ENCODE results near the gene KCNN3. TPM values are rescaled to one million over a fixed set of nuclear protein-coding genes. Genes with fewer than 3 reads are reported as not detected.

Gene KCNN3
- total RNA-seq, 1 experiment from 2014 or later, result 1.3 TPM

DNA sequence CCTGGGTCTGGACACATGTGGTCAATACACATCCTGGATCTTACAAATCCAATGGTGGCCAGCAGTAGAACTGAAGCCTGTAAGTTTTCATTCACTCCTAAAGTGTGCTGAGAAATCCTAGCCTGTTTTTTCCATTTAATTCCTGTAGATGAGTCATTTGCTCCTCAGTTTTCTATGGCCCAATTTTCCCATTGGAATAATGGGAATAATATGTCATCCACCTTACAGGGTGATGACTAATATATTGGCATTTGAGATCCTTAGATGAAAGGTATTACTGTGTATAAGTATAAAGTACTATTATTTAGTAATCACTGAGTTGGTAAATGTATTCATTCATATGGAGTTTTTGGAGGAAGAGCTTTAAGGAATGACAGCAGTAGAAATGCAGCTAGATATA is 172.4 kb downstream of the KCNN3 start:
- no peak overlapping the region for H3K4me3 Mint-ChIP-seq
- ATAC-seq, result no peak
- no peak overlapping the region for H3K27ac Mint-ChIP-seq
- DNase-seq (ENCODE audit: low spot score), result no peak
- POLR2A ChIA-PET, result interaction anchor here (0.6 kb wide), 1 partner anchor 52 kb away, joined by 4 read pairs; no protein-coding TSS in a partner anchor
- no peaks in the 10 kb centered on the region for H3K36me3 Mint-ChIP-seq
- H3K9me3 Mint-ChIP-seq, result no peaks in the 10 kb centered on the region
- TF ChIP-seq, protein P1, sequence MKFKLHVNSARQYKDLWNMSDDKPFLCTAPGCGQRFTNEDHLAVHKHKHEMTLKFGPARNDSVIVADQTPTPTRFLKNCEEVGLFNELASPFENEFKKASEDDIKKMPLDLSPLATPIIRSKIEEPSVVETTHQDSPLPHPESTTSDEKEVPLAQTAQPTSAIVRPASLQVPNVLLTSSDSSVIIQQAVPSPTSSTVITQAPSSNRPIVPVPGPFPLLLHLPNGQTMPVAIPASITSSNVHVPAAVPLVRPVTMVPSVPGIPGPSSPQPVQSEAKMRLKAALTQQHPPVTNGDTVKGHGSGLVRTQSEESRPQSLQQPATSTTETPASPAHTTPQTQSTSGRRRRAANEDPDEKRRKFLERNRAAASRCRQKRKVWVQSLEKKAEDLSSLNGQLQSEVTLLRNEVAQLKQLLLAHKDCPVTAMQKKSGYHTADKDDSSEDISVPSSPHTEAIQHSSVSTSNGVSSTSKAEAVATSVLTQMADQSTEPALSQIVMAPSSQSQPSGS (CRISPR knock-in tag; IDR thresholded peaks at IDR 0.05; ENCODE audit: borderline replicate concordance, low read depth), result no peak
- TF ChIP-seq ZNF423 (CRISPR knock-in tag; IDR thresholded peaks at IDR 0.05) (no peak), TCF7 (CRISPR knock-in tag; IDR thresholded peaks at IDR 0.05; ENCODE audit: low read depth) (no peak), FOXK1 (CRISPR knock-in tag; IDR thresholded peaks at IDR 0.05) (no peak)
- TF ChIP-seq, protein P2, sequence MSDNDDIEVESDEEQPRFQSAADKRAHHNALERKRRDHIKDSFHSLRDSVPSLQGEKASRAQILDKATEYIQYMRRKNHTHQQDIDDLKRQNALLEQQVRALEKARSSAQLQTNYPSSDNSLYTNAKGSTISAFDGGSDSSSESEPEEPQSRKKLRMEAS (CRISPR knock-in tag; IDR thresholded peaks at IDR 0.05), result no peak
- H3K4me1 Mint-ChIP-seq, result peaks cover 4% of the 10 kb centered on the region; the same call in 1 of the 2 replicates
- CTCF ChIA-PET, result interaction anchor here (1.1 to 2.1 kb wide), 4 partner anchors 44 to 181 kb away, joined by 3 to 7 read pairs (median 4); no protein-coding TSS in a partner anchor
- H3K27me3 Mint-ChIP-seq (ENCODE audit: low read depth), result no peaks in the 10 kb centered on the region

DNA sequence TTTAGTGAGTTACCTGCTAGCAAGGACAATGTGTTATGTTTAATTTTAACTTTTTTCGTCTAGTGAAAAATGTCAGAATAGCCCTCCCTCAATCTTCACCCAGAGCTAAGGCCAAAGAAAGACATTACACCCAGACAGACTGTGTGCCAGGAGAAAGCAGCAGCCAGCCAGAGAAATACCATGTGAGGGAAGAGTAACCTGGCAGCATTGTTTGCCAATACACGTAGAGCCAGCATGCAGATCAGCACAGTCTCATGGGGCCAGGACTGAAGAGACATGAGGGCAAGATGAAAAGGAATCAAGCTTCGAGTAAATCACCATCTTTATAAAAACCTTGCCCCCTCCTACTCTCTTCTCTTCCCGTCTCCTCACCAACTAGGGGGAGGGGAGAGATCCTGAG is 173.6 kb downstream of the KCNN3 start:
- POLR2A ChIA-PET, result no interaction called here
- peaks cover 4% of the 10 kb centered on the region; the same call in 1 of the 2 replicates for H3K4me1 Mint-ChIP-seq
- H3K9me3 Mint-ChIP-seq, result no peaks in the 10 kb centered on the region
- CTCF ChIA-PET, result interaction anchor here (2.1 kb wide), 1 partner anchor 45 kb away, joined by 7 read pairs; no protein-coding TSS in a partner anchor
- H3K27ac Mint-ChIP-seq, result no peak overlapping the region
- no peaks in the 10 kb centered on the region for H3K36me3 Mint-ChIP-seq
- no peaks in the 10 kb centered on the region for H3K27me3 Mint-ChIP-seq (ENCODE audit: low read depth)
- no peak for ATAC-seq
- no peak overlapping the region for H3K4me3 Mint-ChIP-seq
- no peak for DNase-seq (ENCODE audit: low spot score)
- no peak for TF ChIP-seq FOXJ3 (CRISPR knock-in tag; IDR thresholded peaks at IDR 0.05; ENCODE audit: borderline replicate concordance)
- no peak for TF ChIP-seq CBFB (CRISPR knock-in tag; IDR thresholded peaks at IDR 0.05; ENCODE audit: low read depth)
- TF ChIP-seq RORB (CRISPR knock-in tag; IDR thresholded peaks at IDR 0.05), result no peak
- TF ChIP-seq FOXP1 (CRISPR knock-in tag; IDR thresholded peaks at IDR 0.05; ENCODE audit: borderline replicate concordance), result no peak
- TF ChIP-seq GABPB1 (CRISPR knock-in tag; IDR thresholded peaks at IDR 0.05), result no peak
- no peak for TF ChIP-seq CREB1 (CRISPR knock-in tag; IDR thresholded peaks at IDR 0.05)
- no peak for TF ChIP-seq SMAD4 (CRISPR knock-in tag; IDR thresholded peaks at IDR 0.05)
- TF ChIP-seq, protein P2 (CRISPR knock-in tag; IDR thresholded peaks at IDR 0.05), result no peak
- TF ChIP-seq, protein P3, sequence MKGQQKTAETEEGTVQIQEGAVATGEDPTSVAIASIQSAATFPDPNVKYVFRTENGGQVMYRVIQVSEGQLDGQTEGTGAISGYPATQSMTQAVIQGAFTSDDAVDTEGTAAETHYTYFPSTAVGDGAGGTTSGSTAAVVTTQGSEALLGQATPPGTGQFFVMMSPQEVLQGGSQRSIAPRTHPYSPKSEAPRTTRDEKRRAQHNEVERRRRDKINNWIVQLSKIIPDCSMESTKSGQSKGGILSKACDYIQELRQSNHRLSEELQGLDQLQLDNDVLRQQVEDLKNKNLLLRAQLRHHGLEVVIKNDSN (CRISPR knock-in tag; IDR thresholded peaks at IDR 0.05), result no peak
- TF ChIP-seq, protein P4, sequence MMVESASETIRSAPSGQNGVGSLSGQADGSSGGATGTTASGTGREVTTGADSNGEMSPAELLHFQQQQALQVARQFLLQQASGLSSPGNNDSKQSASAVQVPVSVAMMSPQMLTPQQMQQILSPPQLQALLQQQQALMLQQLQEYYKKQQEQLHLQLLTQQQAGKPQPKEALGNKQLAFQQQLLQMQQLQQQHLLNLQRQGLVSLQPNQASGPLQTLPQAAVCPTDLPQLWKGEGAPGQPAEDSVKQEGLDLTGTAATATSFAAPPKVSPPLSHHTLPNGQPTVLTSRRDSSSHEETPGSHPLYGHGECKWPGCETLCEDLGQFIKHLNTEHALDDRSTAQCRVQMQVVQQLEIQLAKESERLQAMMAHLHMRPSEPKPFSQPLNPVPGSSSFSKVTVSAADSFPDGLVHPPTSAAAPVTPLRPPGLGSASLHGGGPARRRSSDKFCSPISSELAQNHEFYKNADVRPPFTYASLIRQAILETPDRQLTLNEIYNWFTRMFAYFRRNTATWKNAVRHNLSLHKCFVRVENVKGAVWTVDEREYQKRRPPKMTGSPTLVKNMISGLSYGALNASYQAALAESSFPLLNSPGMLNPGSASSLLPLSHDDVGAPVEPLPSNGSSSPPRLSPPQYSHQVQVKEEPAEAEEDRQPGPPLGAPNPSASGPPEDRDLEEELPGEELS (CRISPR knock-in tag; IDR thresholded peaks at IDR 0.05), result no peak
- TF ChIP-seq, protein P5, sequence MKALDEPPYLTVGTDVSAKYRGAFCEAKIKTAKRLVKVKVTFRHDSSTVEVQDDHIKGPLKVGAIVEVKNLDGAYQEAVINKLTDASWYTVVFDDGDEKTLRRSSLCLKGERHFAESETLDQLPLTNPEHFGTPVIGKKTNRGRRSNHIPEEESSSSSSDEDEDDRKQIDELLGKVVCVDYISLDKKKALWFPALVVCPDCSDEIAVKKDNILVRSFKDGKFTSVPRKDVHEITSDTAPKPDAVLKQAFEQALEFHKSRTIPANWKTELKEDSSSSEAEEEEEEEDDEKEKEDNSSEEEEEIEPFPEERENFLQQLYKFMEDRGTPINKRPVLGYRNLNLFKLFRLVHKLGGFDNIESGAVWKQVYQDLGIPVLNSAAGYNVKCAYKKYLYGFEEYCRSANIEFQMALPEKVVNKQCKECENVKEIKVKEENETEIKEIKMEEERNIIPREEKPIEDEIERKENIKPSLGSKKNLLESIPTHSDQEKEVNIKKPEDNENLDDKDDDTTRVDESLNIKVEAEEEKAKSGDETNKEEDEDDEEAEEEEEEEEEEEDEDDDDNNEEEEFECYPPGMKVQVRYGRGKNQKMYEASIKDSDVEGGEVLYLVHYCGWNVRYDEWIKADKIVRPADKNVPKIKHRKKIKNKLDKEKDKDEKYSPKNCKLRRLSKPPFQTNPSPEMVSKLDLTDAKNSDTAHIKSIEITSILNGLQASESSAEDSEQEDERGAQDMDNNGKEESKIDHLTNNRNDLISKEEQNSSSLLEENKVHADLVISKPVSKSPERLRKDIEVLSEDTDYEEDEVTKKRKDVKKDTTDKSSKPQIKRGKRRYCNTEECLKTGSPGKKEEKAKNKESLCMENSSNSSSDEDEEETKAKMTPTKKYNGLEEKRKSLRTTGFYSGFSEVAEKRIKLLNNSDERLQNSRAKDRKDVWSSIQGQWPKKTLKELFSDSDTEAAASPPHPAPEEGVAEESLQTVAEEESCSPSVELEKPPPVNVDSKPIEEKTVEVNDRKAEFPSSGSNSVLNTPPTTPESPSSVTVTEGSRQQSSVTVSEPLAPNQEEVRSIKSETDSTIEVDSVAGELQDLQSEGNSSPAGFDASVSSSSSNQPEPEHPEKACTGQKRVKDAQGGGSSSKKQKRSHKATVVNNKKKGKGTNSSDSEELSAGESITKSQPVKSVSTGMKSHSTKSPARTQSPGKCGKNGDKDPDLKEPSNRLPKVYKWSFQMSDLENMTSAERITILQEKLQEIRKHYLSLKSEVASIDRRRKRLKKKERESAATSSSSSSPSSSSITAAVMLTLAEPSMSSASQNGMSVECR (CRISPR knock-in tag; IDR thresholded peaks at IDR 0.05; ENCODE audit: borderline replicate concordance), result no peak
- TF ChIP-seq, protein P6, sequence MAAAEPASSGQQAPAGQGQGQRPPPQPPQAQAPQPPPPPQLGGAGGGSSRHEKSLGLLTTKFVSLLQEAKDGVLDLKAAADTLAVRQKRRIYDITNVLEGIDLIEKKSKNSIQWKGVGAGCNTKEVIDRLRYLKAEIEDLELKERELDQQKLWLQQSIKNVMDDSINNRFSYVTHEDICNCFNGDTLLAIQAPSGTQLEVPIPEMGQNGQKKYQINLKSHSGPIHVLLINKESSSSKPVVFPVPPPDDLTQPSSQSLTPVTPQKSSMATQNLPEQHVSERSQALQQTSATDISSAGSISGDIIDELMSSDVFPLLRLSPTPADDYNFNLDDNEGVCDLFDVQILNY (CRISPR knock-in tag; IDR thresholded peaks at IDR 0.05), result no peak

Data from WTC11 (cell line).